Esophagus squamous epithelium (tissue), 5 donors: ENCODE data around the gene SRGN. TPM values are rescaled to one million over a fixed set of nuclear protein-coding genes. Genes with fewer than 3 reads are reported as not detected.
"Not testable (repeated sequence)": the region's sequence is repeated elsewhere in the genome, so short reads cannot be mapped to it uniquely, and the experiment has no call there.

Source experiments
- DNase-seq: peaks from one replicate; lab custom pipeline; 2025; lab: John Stamatoyannopoulos, UW
- H3K27ac ChIP-seq, 4 donors: fragments of 200-600 bp; sonication (generic); one replicate each; pipeline ENCODE4 v1.5.1; 2016 to 2019; ENCODE audit warnings: mild to moderate bottlenecking in 1 of 4
- H3K27me3 ChIP-seq, 4 donors: fragments of 200-600 bp; sonication (generic); 1 replicate in 3 of 4; 2 replicates in 1 of 4; pipeline versions ENCODE4 v1.5.1 to v1.6.0; 2017 to 2021; ENCODE audit warnings: antibody characterized with exemption in 1 of 4
- H3K36me3 ChIP-seq, 3 donors: fragments of 200-600 bp; sonication (generic); one replicate each; pipeline ENCODE4 v1.5.1; 2016 to 2019
- H3K4me1 ChIP-seq, 3 donors: fragments of 200-600 bp; sonication (generic); one replicate each; pipeline ENCODE4 v1.5.1; 2017 to 2019
- H3K4me3 ChIP-seq, 4 donors: fragments of 200-600 bp; sonication (generic); 1 replicate in 3 of 4; 2 replicates in 1 of 4; pipeline ENCODE4 v1.5.1; 2016 to 2019; ENCODE audit warnings: mild to moderate bottlenecking in 2 of 4, moderate library complexity in 1 of 4
- H3K9me3 ChIP-seq, 3 donors: fragments of 200-600 bp; sonication (generic); one replicate each; pipeline ENCODE4 v1.5.1; 2016 to 2019
- POLR2A ChIP-seq, 4 donors: fragments of 450-650 bp; IDR thresholded peaks; one replicate each; pipeline ENCODE4 v1.6.1; 2017; ENCODE audit warnings: antibody characterized with exemption in 4 of 4, mild to moderate bottlenecking in 4 of 4, moderate library complexity in 3 of 4
- WGBS, 2 donors: methylation state at CpG; one replicate each; pipeline ENCODE4 v1.1.5; 2018; 5-methylcytosine and 5-hydroxymethylcytosine counted together
- intact Hi-C: fragments of 100-400 bp; cut with DNase I; formaldehyde crosslinking; loops from one replicate; pipeline ENCODE4 v1.15.0; 2022
- total RNA-seq, 4 donors: library from RNA; depleted of rRNA; stranded (reverse); fragments of >200 nt; gene quantifications; one replicate each; pipeline ENCODE4 v1.1.0, GENCODE V29; 2016
- TF ChIP-seq, protein P1 (sequence below), 6 experiments: fragments of 450-650 bp in 4 of 6; fragments of 200-600 bp in 2 of 6; sonication (generic) in 2 of 6; IDR thresholded peaks; one replicate each; pipeline ENCODE4 v1.5.1; 2016 to 2019; ENCODE audit warnings: antibody characterized with exemption in 6 of 6, mild to moderate bottlenecking in 4 of 6, moderate library complexity in 4 of 6
- donor health status: DM: yes; HTN: yes; CAD: no.

Gene SRGN
- total RNA-seq, 4 donors from 2014 or later = 3.5 to 64.1 (median 37.9) TPM

DNA sequence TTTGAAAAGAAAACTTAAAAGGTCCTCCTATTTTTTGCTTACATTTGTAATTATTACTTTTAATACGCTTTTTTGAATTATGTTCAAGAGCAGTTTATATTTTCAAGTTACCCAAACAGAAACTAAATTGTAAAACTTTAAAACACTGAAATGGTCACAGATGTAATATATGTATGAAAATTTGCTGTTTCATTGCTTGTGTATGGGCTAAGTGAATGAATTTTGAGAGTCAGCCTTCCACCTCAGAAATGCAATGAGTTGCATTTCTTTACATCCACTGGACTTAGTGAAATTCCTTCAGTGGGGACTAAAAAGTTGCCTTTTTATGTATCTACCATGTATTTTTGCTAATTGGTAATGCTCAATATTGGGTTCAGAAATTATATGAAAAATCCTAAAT is 37.7 kb downstream of the SRGN start:
- WGBS, 2 donors = 28 to 45% methylated on average over 1 of the region's 1 CpG
- Histone ChIP-seq H3K27ac (peak overlapping the region in 3 of 4 donors; percentile 97 to 98 (median 98)), H3K4me3 (peak overlapping the region; percentile 79 to 99 (median 92)), H3K27me3 (no peaks in the 10 kb centered on the region), H3K36me3 (peaks cover 0 to 3% (median 0%) of the 10 kb centered on the region in 3 donors), H3K9me3 (no peaks in the 10 kb centered on the region), H3K4me1 (peaks cover 6 to 54% (median 7%) of the 10 kb centered on the region in 3 donors)
- TF ChIP-seq, protein P1, sequence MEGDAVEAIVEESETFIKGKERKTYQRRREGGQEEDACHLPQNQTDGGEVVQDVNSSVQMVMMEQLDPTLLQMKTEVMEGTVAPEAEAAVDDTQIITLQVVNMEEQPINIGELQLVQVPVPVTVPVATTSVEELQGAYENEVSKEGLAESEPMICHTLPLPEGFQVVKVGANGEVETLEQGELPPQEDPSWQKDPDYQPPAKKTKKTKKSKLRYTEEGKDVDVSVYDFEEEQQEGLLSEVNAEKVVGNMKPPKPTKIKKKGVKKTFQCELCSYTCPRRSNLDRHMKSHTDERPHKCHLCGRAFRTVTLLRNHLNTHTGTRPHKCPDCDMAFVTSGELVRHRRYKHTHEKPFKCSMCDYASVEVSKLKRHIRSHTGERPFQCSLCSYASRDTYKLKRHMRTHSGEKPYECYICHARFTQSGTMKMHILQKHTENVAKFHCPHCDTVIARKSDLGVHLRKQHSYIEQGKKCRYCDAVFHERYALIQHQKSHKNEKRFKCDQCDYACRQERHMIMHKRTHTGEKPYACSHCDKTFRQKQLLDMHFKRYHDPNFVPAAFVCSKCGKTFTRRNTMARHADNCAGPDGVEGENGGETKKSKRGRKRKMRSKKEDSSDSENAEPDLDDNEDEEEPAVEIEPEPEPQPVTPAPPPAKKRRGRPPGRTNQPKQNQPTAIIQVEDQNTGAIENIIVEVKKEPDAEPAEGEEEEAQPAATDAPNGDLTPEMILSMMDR (IDR thresholded peaks at IDR 0.05) = no peak
- no peak for TF ChIP-seq POLR2A (IDR thresholded peaks at IDR 0.05)
- intact Hi-C loops = no loop called here
- no peak for DNase-seq

DNA sequence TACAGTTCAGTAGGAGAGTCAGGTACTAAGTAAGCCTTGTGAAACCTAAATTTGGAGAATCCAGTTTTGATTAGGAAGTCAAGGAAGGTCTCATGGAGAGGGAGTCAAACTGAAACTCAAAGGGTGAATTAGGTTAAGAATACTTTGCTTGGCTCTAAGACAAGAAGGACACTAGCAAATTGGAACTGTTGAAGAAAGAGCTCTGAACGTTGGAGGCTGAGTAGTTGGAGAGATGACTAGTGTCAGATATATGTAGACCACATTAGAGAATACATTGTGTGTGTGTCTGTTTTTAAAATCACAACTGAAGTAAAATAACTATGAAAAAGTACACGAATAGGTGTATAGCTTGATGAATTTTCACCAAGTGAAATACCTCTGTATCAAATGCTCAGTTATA is 42.3 kb downstream of the SRGN start:
- no peak for DNase-seq
- Histone ChIP-seq H3K27me3 (no peaks in the 10 kb centered on the region), H3K4me3 (no peak overlapping the region), H3K4me1 (peaks cover 1 to 60% (median 3%) of the 10 kb centered on the region in 3 donors), H3K36me3 (peaks cover 0 to 33% (median 3%) of the 10 kb centered on the region in 3 donors), H3K27ac (no peak overlapping the region), H3K9me3 (no peaks in the 10 kb centered on the region)
- intact Hi-C loops = no loop called here
- TF ChIP-seq, protein P1 (IDR thresholded peaks at IDR 0.05) = no peak
- no peak for TF ChIP-seq POLR2A (IDR thresholded peaks at IDR 0.05)
- WGBS, 2 donors = 39 to 50% methylated on average over 2 of the region's 2 CpGs

DNA sequence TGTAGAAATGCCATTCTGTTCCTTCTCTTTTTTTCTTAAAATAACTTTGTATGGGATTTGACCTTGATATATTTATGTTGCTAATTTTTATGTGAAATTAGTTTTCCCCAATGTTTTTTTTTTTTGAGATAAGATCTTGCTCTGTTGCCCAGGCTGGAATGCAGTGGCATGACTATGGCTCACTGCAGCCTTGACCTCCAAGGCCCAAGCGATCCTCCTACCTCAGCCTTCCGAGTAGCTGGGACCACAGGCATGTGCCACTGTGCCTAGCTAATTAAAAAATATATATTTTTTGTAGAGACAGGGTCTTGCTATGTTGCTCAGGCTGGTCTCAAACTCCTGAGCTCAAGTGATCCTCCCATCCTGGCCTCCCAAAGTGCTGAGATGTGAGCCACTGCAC is 52.1 kb downstream of the SRGN start:
- Histone ChIP-seq H3K27ac (no peak overlapping the region), H3K27me3 (no peaks in the 10 kb centered on the region), H3K4me3 (no peak overlapping the region), H3K36me3 (peaks cover 0 to 51% (median 0%) of the 10 kb centered on the region in 3 donors), H3K4me1 (no peaks in the 10 kb centered on the region), H3K9me3 (no peaks in the 10 kb centered on the region)
- WGBS, 2 donors = 95 to 100% methylated on average over 2 of the region's 2 CpGs
- DNase-seq = no peak
- intact Hi-C loops = no loop called here
- no peak for TF ChIP-seq POLR2A (IDR thresholded peaks at IDR 0.05)
- TF ChIP-seq, protein P1 (IDR thresholded peaks at IDR 0.05) = no peak

DNA sequence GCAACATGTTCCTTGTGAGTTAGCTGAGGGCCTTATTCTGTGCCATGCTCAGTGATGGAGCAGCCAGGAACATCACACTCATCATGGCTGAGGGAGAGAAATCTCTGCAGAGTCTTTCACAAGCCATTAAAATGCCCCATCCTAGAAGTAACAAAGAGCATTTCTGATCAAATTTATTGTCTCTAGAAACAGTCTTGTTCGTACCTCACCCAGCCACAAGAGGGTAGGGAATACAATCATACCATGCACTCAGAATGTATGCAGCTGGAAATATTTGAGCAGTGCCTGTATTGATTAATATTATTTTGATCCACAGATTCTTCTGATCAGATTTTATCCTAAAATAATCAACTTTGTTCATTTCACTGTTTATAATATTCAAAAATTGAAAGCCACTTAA is 53.4 kb downstream of the SRGN start:
- Histone ChIP-seq H3K27ac (no peak overlapping the region), H3K36me3 (peaks cover 0 to 38% (median 0%) of the 10 kb centered on the region in 3 donors), H3K27me3 (no peaks in the 10 kb centered on the region), H3K9me3 (no peaks in the 10 kb centered on the region), H3K4me1 (no peaks in the 10 kb centered on the region), H3K4me3 (no peak overlapping the region)
- 75 to 93% methylated on average over 1 of the region's 1 CpG for WGBS, 2 donors
- intact Hi-C loops = no loop called here
- TF ChIP-seq POLR2A (IDR thresholded peaks at IDR 0.05) = no peak
- TF ChIP-seq, protein P1 (IDR thresholded peaks at IDR 0.05) = no peak
- no peak for DNase-seq

DNA sequence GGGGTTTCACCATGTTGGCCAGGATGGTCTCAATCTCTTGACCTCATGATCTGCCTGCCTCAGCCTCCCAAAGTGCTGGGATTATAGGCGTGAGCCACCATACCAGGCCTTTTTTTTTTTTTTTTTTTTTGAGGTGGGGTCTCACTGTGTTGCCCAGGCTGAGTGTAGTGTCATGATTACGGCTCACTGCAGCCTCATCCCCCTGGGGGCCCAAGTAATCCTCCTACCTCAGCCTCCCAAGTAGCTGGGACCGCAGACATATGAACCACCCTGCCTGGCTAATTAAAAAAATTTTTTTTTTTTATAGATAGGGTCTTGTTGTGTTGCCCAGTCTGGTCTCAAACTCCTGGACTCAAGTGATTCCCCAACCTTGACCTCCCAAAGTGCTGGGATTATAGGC is 54.2 kb downstream of the SRGN start:
- H3K4me3 ChIP-seq, H3K9me3 ChIP-seq, H3K4me1 ChIP-seq, intact Hi-C loops, H3K27ac ChIP-seq, DNase-seq, H3K27me3 ChIP-seq: not testable (repeated sequence)
- WGBS, 2 donors = 95 to 100% methylated on average over 2 to 3 of the region's 3 CpGs
- peaks cover 0 to 30% (median 0%) of the 10 kb centered on the region in 3 donors for H3K36me3 ChIP-seq

DNA sequence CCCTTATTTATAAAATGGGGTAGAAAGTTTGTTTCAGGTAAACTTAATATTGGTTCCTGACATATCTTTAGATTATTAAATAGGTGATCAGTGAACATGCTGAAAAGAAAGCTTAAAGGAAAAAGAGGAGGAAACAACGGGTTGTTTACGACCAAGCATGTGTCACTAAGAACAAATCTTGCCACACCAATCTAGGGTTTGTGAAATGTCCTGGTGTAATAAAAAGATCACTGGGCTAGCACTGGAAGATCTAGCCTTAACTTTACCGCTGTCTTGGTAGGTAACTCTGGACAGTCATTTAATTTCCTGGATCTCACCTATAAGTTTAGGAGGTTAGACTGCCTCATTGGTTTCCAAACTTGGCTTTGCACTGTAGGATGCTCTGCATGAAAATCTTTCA is 55.1 kb downstream of the SRGN start:
- Histone ChIP-seq H3K36me3 (peaks cover 0 to 22% (median 0%) of the 10 kb centered on the region in 3 donors), H3K27me3 (no peaks in the 10 kb centered on the region), H3K9me3 (no peaks in the 10 kb centered on the region), H3K4me1 (peaks cover 0 to 16% (median 0%) of the 10 kb centered on the region in 3 donors), H3K4me3 (no peak overlapping the region), H3K27ac (no peak overlapping the region)
- 46 to 71% methylated on average over 3 of the region's 3 CpGs for WGBS, 2 donors
- intact Hi-C loops = no loop called here
- no peak for TF ChIP-seq POLR2A (IDR thresholded peaks at IDR 0.05)
- TF ChIP-seq, protein P1 (IDR thresholded peaks at IDR 0.05) = no peak
- DNase-seq = no peak
